ENCODE data around the gene C1orf198.

GRCh38 chr1:230851291-230851691 is 17.0 kb downstream of the C1orf198 start:
- TF ChIP-seq ZNF274 (IDR thresholded peaks at IDR 0.05; ENCODE audit: low read depth, low read length) (no peak), YY1 (IDR thresholded peaks at IDR 0.05; ENCODE audit: insufficient read depth, insufficient read length) (no peak), SUZ12 (IDR thresholded peaks at IDR 0.05; ENCODE audit: extremely low read depth, insufficient read depth, insufficient read length) (no peak)
